Upper lobe of left lung (tissue), 6 donors: ENCODE data around the gene KRAS. TPM values are rescaled to one million over a fixed set of nuclear protein-coding genes. Genes with fewer than 3 reads are reported as not detected.

Source experiments
- ATAC-seq, 2 donors: fragments of 200-7000 bp; cut with Tn5 transposase; one replicate each; pipeline ENCODE4 v1.9.1; 2022; ENCODE audit warnings: mild to moderate bottlenecking in 2 of 2, moderate library complexity in 2 of 2; ENCODE audit not compliant: low FRiP score in 2 of 2
- DNase-seq, 2 donors: peaks; one replicate each; pipeline ENCODE4 v3.0.0-alpha.2; 2019 to 2020
- H3K27ac ChIP-seq, 4 donors: fragments of 200-600 bp; sonication (generic); one replicate each; pipeline ENCODE4 v1.5.1; 2016 to 2019
- H3K27me3 ChIP-seq, 4 donors: fragments of 200-600 bp; sonication (generic); one replicate each; pipeline ENCODE4 v1.5.1; 2017 to 2019
- H3K36me3 ChIP-seq, 4 donors: fragments of 200-600 bp; sonication (generic); one replicate each; pipeline ENCODE4 v1.5.1; 2016 to 2019
- H3K4me1 ChIP-seq, 4 donors: fragments of 200-600 bp; sonication (generic); one replicate each; pipeline ENCODE4 v1.5.1; 2018 to 2019
- H3K4me3 ChIP-seq, 4 donors: fragments of 200-600 bp; sonication (generic); one replicate each; pipeline ENCODE4 v1.5.1; 2017 to 2019; ENCODE audit warnings: mild to moderate bottlenecking in 2 of 4, moderate library complexity in 1 of 4
- H3K9me3 ChIP-seq, 4 donors: fragments of 200-600 bp; sonication (generic); one replicate each; pipeline ENCODE4 v1.5.1; 2018 to 2019
- EP300 ChIP-seq, 4 donors: sonication (generic); formaldehyde crosslinking; IDR thresholded peaks; one replicate each; pipeline ENCODE4 v1.5.1; 2017; ENCODE audit warnings: antibody characterized with exemption in 4 of 4, control low read depth in 2 of 4
- POLR2A ChIP-seq, 4 donors: fragments of 450-650 bp; IDR thresholded peaks; one replicate each; pipeline ENCODE4 v1.5.1; 2016 to 2017; ENCODE audit warnings: antibody characterized with exemption in 4 of 4, mild to moderate bottlenecking in 2 of 4
- POLR2AphosphoS5 ChIP-seq, 2 donors: sonication (generic); formaldehyde crosslinking; IDR thresholded peaks; one replicate each; pipeline ENCODE4 v1.5.1; 2017; ENCODE audit warnings: antibody characterized with exemption in 2 of 2
- WGBS, 2 donors: methylation state at CpG; one replicate each; pipeline ENCODE4 v1.1.5; 2017 to 2018; 5-methylcytosine and 5-hydroxymethylcytosine counted together
- total RNA-seq, 6 donors: library from RNA; depleted of rRNA in 4 of 6; stranded (reverse); fragments of >200 nt in 4 of 6; gene quantifications; one replicate each; pipeline versions ENCODE4 v1.1.0 to v1.2.1, GENCODE V29; 2016 to 2021
- TF ChIP-seq, protein P1 (sequence below), 6 experiments: fragments of 450-650 bp in 4 of 6; fragments of 200-600 bp in 2 of 6; sonication (generic) in 2 of 6; IDR thresholded peaks; one replicate each; pipeline ENCODE4 v1.5.1; 2016 to 2019; ENCODE audit warnings: antibody characterized with exemption in 6 of 6
- donor health status: DM: no; HTN: no; CAD: no; lungs with moderate emphysema.
- donor health status: DM: no; HTN: yes; CAD: no; lungs with severe emphysema.

KRAS gene
- total RNA-seq, 6 donors from 2014 or later, result 10.4 to 32.9 (median 20.6) TPM

GRCh38 chr12:25253371-25254068 is 2.8 kb upstream of the KRAS start:
- no peaks in the 10 kb centered on the region for H3K27me3 ChIP-seq
- DNase-seq (no peak), ATAC-seq (no peak)
- no peak overlapping the region for H3K4me3 ChIP-seq
- no peak overlapping the region for H3K27ac ChIP-seq
- H3K36me3 ChIP-seq, result no peaks in the 10 kb centered on the region
- no peaks in the 10 kb centered on the region for H3K9me3 ChIP-seq
- TF ChIP-seq POLR2AphosphoS5 (IDR thresholded peaks at IDR 0.05) (no peak), EP300 (IDR thresholded peaks at IDR 0.05) (no peak), POLR2A (IDR thresholded peaks at IDR 0.05) (no peak)
- TF ChIP-seq, protein P1, sequence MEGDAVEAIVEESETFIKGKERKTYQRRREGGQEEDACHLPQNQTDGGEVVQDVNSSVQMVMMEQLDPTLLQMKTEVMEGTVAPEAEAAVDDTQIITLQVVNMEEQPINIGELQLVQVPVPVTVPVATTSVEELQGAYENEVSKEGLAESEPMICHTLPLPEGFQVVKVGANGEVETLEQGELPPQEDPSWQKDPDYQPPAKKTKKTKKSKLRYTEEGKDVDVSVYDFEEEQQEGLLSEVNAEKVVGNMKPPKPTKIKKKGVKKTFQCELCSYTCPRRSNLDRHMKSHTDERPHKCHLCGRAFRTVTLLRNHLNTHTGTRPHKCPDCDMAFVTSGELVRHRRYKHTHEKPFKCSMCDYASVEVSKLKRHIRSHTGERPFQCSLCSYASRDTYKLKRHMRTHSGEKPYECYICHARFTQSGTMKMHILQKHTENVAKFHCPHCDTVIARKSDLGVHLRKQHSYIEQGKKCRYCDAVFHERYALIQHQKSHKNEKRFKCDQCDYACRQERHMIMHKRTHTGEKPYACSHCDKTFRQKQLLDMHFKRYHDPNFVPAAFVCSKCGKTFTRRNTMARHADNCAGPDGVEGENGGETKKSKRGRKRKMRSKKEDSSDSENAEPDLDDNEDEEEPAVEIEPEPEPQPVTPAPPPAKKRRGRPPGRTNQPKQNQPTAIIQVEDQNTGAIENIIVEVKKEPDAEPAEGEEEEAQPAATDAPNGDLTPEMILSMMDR (IDR thresholded peaks at IDR 0.05), result no peak
- peaks cover 9 to 17% (median 14%) of the 10 kb centered on the region in 4 donors for H3K4me1 ChIP-seq
- 75% methylated on average over 5 of the region's 5 CpGs for WGBS, 2 donors

DNA sequence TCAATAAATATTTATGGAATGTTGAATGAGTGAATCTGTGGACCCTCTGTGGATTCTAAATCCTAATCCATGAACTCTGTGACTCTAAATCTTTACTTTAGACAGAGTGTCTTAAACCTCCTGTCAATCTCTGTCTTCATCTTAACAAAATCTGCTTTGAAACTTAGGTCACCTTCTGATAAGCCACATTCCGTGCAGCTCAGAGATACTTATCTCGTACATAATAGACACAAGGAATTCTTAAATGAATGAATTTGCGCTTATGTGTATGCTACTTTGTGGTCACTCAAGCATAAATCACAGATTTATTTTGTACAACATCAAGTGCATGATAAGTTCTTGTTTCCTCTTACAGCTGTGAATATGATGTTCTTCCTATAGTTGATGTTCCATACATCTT is 2.2 kb upstream of the KRAS start:
- no peak for ATAC-seq
- Histone ChIP-seq H3K9me3 (no peaks in the 10 kb centered on the region), H3K4me3 (no peak overlapping the region), H3K27me3 (no peaks in the 10 kb centered on the region), H3K4me1 (peaks cover 9 to 18% (median 16%) of the 10 kb centered on the region in 4 donors), H3K27ac (no peak overlapping the region), H3K36me3 (no peaks in the 10 kb centered on the region)
- WGBS, 2 donors, result 78 to 80% methylated on average over 3 of the region's 3 CpGs
- TF ChIP-seq, protein P1 (IDR thresholded peaks at IDR 0.05), result no peak
- TF ChIP-seq POLR2AphosphoS5 (IDR thresholded peaks at IDR 0.05), result no peak
- no peak for TF ChIP-seq EP300 (IDR thresholded peaks at IDR 0.05)
- no peak for TF ChIP-seq POLR2A (IDR thresholded peaks at IDR 0.05)
- no peak for DNase-seq

DNA sequence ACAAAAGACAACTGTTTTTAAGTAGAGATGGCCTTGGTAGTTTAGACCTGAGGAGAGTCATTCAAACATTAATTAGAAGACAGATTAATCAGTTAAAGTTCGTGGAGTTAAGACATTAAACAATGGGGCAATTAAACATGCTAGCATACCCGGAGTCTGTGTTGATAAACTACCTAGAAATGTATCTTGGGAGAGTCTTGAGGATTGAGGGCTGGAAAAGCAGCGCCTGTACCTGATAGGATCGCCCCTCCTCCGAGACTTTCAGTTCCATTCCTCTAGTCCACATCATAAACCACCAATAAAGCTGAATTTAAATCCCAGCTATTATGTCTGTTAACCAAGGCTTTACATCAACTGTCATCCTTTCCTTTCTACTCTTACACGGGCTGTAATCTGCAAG is 1.0 kb upstream of the KRAS start:
- peak overlapping the region; percentile 93 to 100 (median 97) for H3K27ac ChIP-seq
- H3K36me3 ChIP-seq, result no peaks in the 10 kb centered on the region
- ATAC-seq (no peak), DNase-seq (no peak)
- peaks cover 9 to 19% (median 14%) of the 10 kb centered on the region in 4 donors for H3K4me1 ChIP-seq
- no peaks in the 10 kb centered on the region for H3K27me3 ChIP-seq
- WGBS, 2 donors, result 66 to 70% methylated on average over 6 of the region's 6 CpGs
- TF ChIP-seq POLR2A (IDR thresholded peaks at IDR 0.05) (no peak), POLR2AphosphoS5 (IDR thresholded peaks at IDR 0.05) (no peak), EP300 (IDR thresholded peaks at IDR 0.05) (no peak)
- TF ChIP-seq, protein P1 (IDR thresholded peaks at IDR 0.05), result no peak
- no peaks in the 10 kb centered on the region for H3K9me3 ChIP-seq
- peak overlapping the region in 3 of 4 donors; percentile 61 to 95 (median 94) for H3K4me3 ChIP-seq

DNA sequence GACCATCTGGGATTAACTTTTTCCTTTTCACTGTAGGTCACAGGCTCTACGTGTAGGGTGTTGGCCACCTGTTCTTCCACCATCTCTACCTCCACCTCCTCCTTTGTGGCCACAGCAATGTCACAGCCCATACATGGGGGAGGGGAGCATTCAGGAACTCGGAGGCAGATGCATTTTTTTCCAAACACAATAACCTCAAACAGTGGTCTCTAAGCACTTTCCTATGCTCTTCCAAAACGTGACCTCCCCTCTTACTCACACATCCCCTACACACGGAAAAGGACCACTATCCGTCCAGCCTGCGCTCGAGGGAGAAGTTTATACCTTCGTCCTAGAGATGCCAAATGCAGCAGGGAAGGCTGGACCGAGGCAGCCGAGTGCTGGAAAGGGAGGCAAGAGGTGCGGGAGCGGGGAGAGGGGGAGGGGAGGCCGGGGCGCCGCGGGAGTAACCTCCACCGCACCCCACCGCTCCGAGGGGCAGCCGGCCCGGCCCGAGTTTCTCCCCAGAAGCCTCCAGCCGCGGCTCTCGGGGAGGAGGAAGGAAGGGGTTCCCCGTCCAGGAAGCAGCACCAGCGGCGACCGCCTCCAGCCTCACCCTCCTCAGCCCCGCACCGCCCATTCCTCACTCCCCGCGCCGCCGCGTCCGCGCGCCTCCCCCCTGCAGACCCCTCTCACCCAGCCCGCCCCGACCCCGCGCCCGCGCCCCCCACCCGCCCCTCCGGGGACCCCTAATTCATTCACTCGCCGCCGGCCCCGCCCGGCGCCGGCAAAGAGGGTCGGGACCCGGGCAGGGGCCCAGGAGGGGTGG is 594 bp downstream of the KRAS start:
- Histone ChIP-seq H3K4me3 (peak overlapping the region; percentile 61 to 95 (median 88)), H3K27me3 (no peaks in the 10 kb centered on the region), H3K36me3 (no peaks in the 10 kb centered on the region), H3K9me3 (no peaks in the 10 kb centered on the region), H3K4me1 (peaks cover 9 to 19% (median 11%) of the 10 kb centered on the region in 4 donors), H3K27ac (peak overlapping the region; percentile 93 to 100 (median 97))
- ATAC-seq (peak; percentile 64 to 75), DNase-seq (peak; percentile 61 to 93)
- TF ChIP-seq EP300 (IDR thresholded peaks at IDR 0.05), result no peak
- TF ChIP-seq POLR2A (IDR thresholded peaks at IDR 0.05), result peak in 1 of 4 donors; percentile 5
- WGBS, 2 donors, result 0% methylated on average over 20 to 25 of the region's 56 CpGs

DNA sequence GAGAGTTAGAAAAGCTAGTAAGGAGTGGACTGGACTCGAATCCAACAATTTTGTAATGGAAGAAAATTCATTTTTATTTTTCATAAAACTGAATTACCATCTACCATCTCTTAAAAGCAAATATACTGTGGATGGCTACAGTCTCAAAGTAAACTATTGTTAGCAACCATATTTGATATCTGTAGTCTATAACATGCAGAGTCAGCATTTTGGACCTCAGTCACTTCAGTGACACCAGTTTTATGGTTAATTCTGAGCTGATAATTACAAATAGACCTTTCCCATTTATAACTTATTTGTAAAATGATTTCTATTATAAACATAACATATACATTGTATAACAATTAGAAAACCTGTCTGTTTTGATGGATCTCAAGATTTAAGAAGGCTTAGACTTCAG is 2.0 kb downstream of the KRAS start:
- Histone ChIP-seq H3K4me3 (no peak overlapping the region), H3K36me3 (peaks cover 0 to 4% (median 0%) of the 10 kb centered on the region in 4 donors), H3K27ac (no peak overlapping the region), H3K27me3 (no peaks in the 10 kb centered on the region), H3K4me1 (peaks cover 8 to 19% (median 11%) of the 10 kb centered on the region in 4 donors), H3K9me3 (no peaks in the 10 kb centered on the region)
- DNase-seq (no peak), ATAC-seq (no peak)
- TF ChIP-seq, protein P1 (IDR thresholded peaks at IDR 0.05), result no peak
- WGBS, 2 donors, result 91 to 100% methylated on average over 1 of the region's 1 CpG
